Epithelial cell of prostate (primary cell): ENCODE data around the gene CTBS.

Source experiments
- DNase-seq: peaks from one replicate; pipeline ENCODE4 v3.0.0-alpha.2; 2011; ENCODE audit warnings: low read depth, low spot score
- H3K27ac ChIP-seq: fragments of 450-650 bp; 2 replicates; pipeline ENCODE4 v1.5.1; 2017; ENCODE audit warnings: mild to moderate bottlenecking

Gene CTBS

GRCh38 chr1:84587099-84587498 lies 12.9 kb upstream of the CTBS start:
- DNase-seq = no peak
- no peak overlapping the region for H3K27ac ChIP-seq

- DNase-seq = no peak
- no peak overlapping the region for H3K27ac ChIP-seq
Observed at GRCh38 chr1:84585803-84586202, 11.6 kb upstream of the CTBS start.

GRCh38 chr1:84584126-84584525 lies 9.9 kb upstream of the CTBS start:
- H3K27ac ChIP-seq = no peak overlapping the region
- no peak for DNase-seq

GRCh38 chr1:84583648-84584047 lies 9.4 kb upstream of the CTBS start:
- no peak for DNase-seq
- no peak overlapping the region for H3K27ac ChIP-seq

GRCh38 chr1:84582802-84583587 lies 8.8 kb upstream of the CTBS start:
- no peak overlapping the region for H3K27ac ChIP-seq
- no peak for DNase-seq

GRCh38 chr1:84581648-84582047 lies 7.4 kb upstream of the CTBS start:
- no peak for DNase-seq
- no peak overlapping the region for H3K27ac ChIP-seq

- no peak overlapping the region for H3K27ac ChIP-seq
- DNase-seq = no peak
Observed at GRCh38 chr1:84574936-84575335, 696 bp upstream of the CTBS start.

GRCh38 chr1:84573481-84573966 lies 716 bp downstream of the CTBS start:
- DNase-seq = no peak
- peak overlapping the region; percentile 96 for H3K27ac ChIP-seq

GRCh38 chr1:84571150-84571535 lies 3.1 kb downstream of the CTBS start:
- H3K27ac ChIP-seq = no peak overlapping the region
- DNase-seq = no peak

GRCh38 chr1:84570436-84571149 lies 3.6 kb downstream of the CTBS start:
- DNase-seq = no peak
- H3K27ac ChIP-seq = no peak overlapping the region

GRCh38 chr1:84569216-84569615 lies 5.0 kb downstream of the CTBS start:
- H3K27ac ChIP-seq = no peak overlapping the region
- no peak for DNase-seq

GRCh38 chr1:84550826-84551225 lies 23.4 kb downstream of the CTBS start:
- H3K27ac ChIP-seq = no peak overlapping the region
- DNase-seq = no peak

GRCh38 chr1:84541679-84542078 lies 32.6 kb downstream of the CTBS start:
- no peak overlapping the region for H3K27ac ChIP-seq
- no peak for DNase-seq

GRCh38 chr1:84540759-84541158 lies 33.5 kb downstream of the CTBS start:
- DNase-seq = no peak
- no peak overlapping the region for H3K27ac ChIP-seq

- H3K27ac ChIP-seq = no peak overlapping the region
- DNase-seq = peak; percentile 2
Observed at GRCh38 chr1:84539972-84540371, 34.3 kb downstream of the CTBS start.

- H3K27ac ChIP-seq = no peak overlapping the region
Observed at GRCh38 chr1:84538599-84538998, 35.6 kb downstream of the CTBS start.

GRCh38 chr1:84525779-84526178 lies 48.5 kb downstream of the CTBS start:
- DNase-seq = no peak
- no peak overlapping the region for H3K27ac ChIP-seq

More at GRCh38 chr1:84538599-84538998, 35.6 kb downstream of the CTBS start:
- no peak for DNase-seq

- no peak overlapping the region for H3K27ac ChIP-seq
- DNase-seq = no peak
Observed at GRCh38 chr1:84524590-84524989, 49.6 kb downstream of the CTBS start.

GRCh38 chr1:84510668-84511067 lies 63.6 kb downstream of the CTBS start:
- DNase-seq = no peak
- no peak overlapping the region for H3K27ac ChIP-seq

- no peak for DNase-seq
- H3K27ac ChIP-seq = no peak overlapping the region
Observed at GRCh38 chr1:84510165-84510564, 64.1 kb downstream of the CTBS start.

GRCh38 chr1:84509029-84509428 lies 65.2 kb downstream of the CTBS start:
- no peak overlapping the region for H3K27ac ChIP-seq
- no peak for DNase-seq

GRCh38 chr1:84508510-84508909 lies 65.7 kb downstream of the CTBS start:
- no peak overlapping the region for H3K27ac ChIP-seq
- no peak for DNase-seq
